ENCODE data around the gene PLXNA3. TPM values are rescaled to one million over a fixed set of nuclear protein-coding genes. Genes with fewer than 3 reads are reported as not detected.
A peak's percentile ranks its signal among the peaks of the same experiment; 100 is the strongest.

Gene PLXNA3
- total RNA-seq, 8 experiments from 2014 or later: 8.6 to 38.0 (median 22.3) TPM

GRCh38 chrX:154525606-154526490 lies 67.8 kb downstream of the PLXNA3 start:
- Histone ChIP-seq H3K27ac (no peak overlapping the region), H3K4me3 (no peak overlapping the region), H3K4me1 (replicated peaks in 1 of 2) (peaks cover 9 to 11% of the 10 kb centered on the region in 2 donors)
- WGBS, 10 experiments: 45 to 100% (median 95%) methylated on average over 1 to 8 of the region's 14 CpGs; no CpG with 5 or more reads in 3 of the 10 experiments
- no peak for ATAC-seq (replicated peaks in 6 of 8)
- in situ Hi-C loops (cut with MboI; ENCODE audit: low pct_unique_long_range_greater_than_20kb in 2 of 9, low sequenced_read_pairs in 9 of 9, unreplicated experiment in 9 of 9): no loop called here

GRCh38 chrX:154526901-154527675 lies 69.0 kb downstream of the PLXNA3 start:
- Histone ChIP-seq H3K4me3 (peak overlapping the region; percentile 13 to 36 (median 23)), H3K4me1 (replicated peaks in 1 of 2) (peaks cover 9 to 11% of the 10 kb centered on the region in 2 donors), H3K27ac (peak overlapping the region; percentile 88 to 90)
- peak; percentile 88 to 95 (median 95) for ATAC-seq (replicated peaks in 6 of 8)
- in situ Hi-C loops (cut with MboI; ENCODE audit: low pct_unique_long_range_greater_than_20kb in 2 of 9, low sequenced_read_pairs in 9 of 9, unreplicated experiment in 9 of 9): no loop called here
- 32% methylated on average over 3 of the region's 15 CpGs; no CpG with 5 or more reads in 9 of the 10 experiments for WGBS, 10 experiments

Other genes starting within 250 kb of the PLXNA3 start
- gene OPN1MW2, start 238.5 kb upstream of the PLXNA3 start, total RNA-seq: not detected
- gene OPN1MW3, start 200.7 kb upstream of the PLXNA3 start, total RNA-seq: under 1 TPM in 4 of 8 experiments, not detected in 4; 0.09 to 0.31 (median 0.21) TPM
- gene TEX28, start 163.2 kb upstream of the PLXNA3 start, total RNA-seq: not detected
- 10 to 100 TPM in 1 of 8 experiments, 1 to 10 TPM in 4, not detected in 3; 1.2 to 13.5 (median 7.5) TPM for gene TKTL1, start 162.5 kb upstream of the PLXNA3 start, total RNA-seq
- gene FLNA, start 83.6 kb upstream of the PLXNA3 start, total RNA-seq: 100 to 1,000 TPM; 108 to 602 (median 190) TPM
- 10 to 100 TPM; 31.6 to 96.1 (median 64.8) TPM for gene EMD, start 79.0 kb upstream of the PLXNA3 start, total RNA-seq
- gene RPL10, start 59.9 kb upstream of the PLXNA3 start, total RNA-seq: 1,000 to 10,000 TPM; 1,839 to 5,261 (median 3,045) TPM
- 10 to 100 TPM in 5 of 8 experiments, 1 to 10 TPM in 3; 7.4 to 29.2 (median 10.9) TPM for gene DNASE1L1, start 49.0 kb upstream of the PLXNA3 start, total RNA-seq
- gene TAFAZZIN, start 46.7 kb upstream of the PLXNA3 start, total RNA-seq: 10 to 100 TPM in 7 of 8 experiments, 1 to 10 TPM in 1; 9.9 to 29.3 (median 16.6) TPM
- gene ATP6AP1, start 29.6 kb upstream of the PLXNA3 start, total RNA-seq: 100 to 1,000 TPM in 2 of 8 experiments, 10 to 100 TPM in 6; 67.6 to 164 (median 78.9) TPM
- gene GDI1, start 21.1 kb upstream of the PLXNA3 start, total RNA-seq: 100 to 1,000 TPM in 6 of 8 experiments, 10 to 100 TPM in 2; 59.0 to 379 (median 254) TPM
- 100 to 1,000 TPM in 1 of 8 experiments, 10 to 100 TPM in 7; 52.4 to 127 (median 74.5) TPM for gene FAM50A, start 14.1 kb upstream of the PLXNA3 start, total RNA-seq
- 10 to 100 TPM; 22.7 to 58.2 (median 33.9) TPM for gene LAGE3, start 21.0 kb downstream of the PLXNA3 start, total RNA-seq
- gene UBL4A, start 28.3 kb downstream of the PLXNA3 start, total RNA-seq: 10 to 100 TPM; 25.0 to 43.9 (median 30.1) TPM
- gene SLC10A3, start 32.3 kb downstream of the PLXNA3 start, total RNA-seq: 10 to 100 TPM in 3 of 8 experiments, 1 to 10 TPM in 5; 5.2 to 20.3 (median 9.8) TPM
- gene FAM3A, start 58.0 kb downstream of the PLXNA3 start, total RNA-seq: 10 to 100 TPM; 18.2 to 36.6 (median 22.6) TPM
- gene G6PD, start 88.6 kb downstream of the PLXNA3 start, total RNA-seq: 100 to 1,000 TPM in 3 of 8 experiments, 10 to 100 TPM in 5; 16.7 to 163 (median 27.6) TPM
- 10 to 100 TPM in 5 of 8 experiments, 1 to 10 TPM in 3; 5.4 to 22.9 (median 10.8) TPM for gene IKBKG, start 89.3 kb downstream of the PLXNA3 start, total RNA-seq
- not detected for gene CTAG1A, start 126.9 kb downstream of the PLXNA3 start, total RNA-seq
- gene CTAG1B, start 161.0 kb downstream of the PLXNA3 start, total RNA-seq: not detected
- gene CTAG2, start 195.3 kb downstream of the PLXNA3 start, total RNA-seq: under 1 TPM in 1 of 8 experiments, not detected in 7; 0.38 TPM

Data from motor neuron (in vitro differentiated cells).